Mononuclear cell (primary cell): Measurements from ENCODE around the gene CGRRF1. TPM values are rescaled to one million over a fixed set of nuclear protein-coding genes. Genes with fewer than 3 reads are reported as not detected.

Experiments
- H3K27me3 ChIP-seq: 2 replicates; pipeline ENCODE4 v1.6.0; 2011; ENCODE audit warnings: low read length, control low read depth; ENCODE audit not compliant: insufficient read depth
- H3K4me1 ChIP-seq: 2 replicates; pipeline ENCODE4 v1.5.1; 2011; ENCODE audit warnings: mild to moderate bottlenecking, low read length, control low read depth; ENCODE audit not compliant: insufficient read depth
- H3K4me3 ChIP-seq: 2 replicates; pipeline ENCODE4 v1.5.1; 2011; ENCODE audit warnings: mild to moderate bottlenecking, low read length, moderate library complexity
- H3K9me3 ChIP-seq: 2 replicates; pipeline ENCODE4 v1.5.1; 2011; ENCODE audit warnings: low read depth, mild to moderate bottlenecking, control low read depth, low read length
- total RNA-seq: library from RNA; depleted of rRNA; stranded (reverse); fragments of >200 nt; gene quantifications from one replicate; pipeline ENCODE4 v1.2.3, GENCODE V29; 2012

Gene CGRRF1
- total RNA-seq, 1 donor: 36.4 TPM

DNA sequence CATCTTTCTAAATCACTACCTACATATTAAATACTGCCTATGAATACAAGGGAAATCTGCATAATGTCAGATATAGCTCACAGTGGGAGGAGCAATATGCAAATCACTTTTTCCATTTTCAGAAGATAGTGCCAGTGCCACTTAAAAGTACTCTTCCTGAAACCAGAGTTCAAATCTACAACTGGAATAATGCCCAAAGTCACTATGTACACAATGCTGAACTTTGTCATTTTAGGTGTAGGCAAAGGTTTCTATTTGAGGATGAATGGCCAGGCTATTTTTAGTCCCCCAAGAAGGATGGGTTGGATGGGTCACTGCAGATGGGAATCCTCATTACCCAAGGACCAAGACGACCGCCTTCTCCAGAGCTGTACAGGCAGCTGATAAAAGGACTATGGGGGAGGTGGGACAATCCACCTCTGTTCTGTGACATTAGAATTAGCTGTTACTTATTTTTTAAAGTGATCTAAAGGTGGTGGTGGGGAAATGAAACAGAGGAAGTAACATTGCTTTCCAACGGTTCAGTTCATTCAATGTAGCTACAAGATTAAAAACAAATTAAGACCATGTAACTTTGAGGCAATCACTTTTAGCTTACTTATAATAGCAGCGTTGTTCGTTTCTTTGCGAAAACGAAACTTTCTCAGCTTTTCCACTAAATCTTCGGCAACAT, 26.5 kb upstream of the CGRRF1 start:
- H3K4me3 ChIP-seq: no peak overlapping the region
- peaks cover 39% of the 10 kb centered on the region for H3K4me1 ChIP-seq
- no peaks in the 10 kb centered on the region for H3K27me3 ChIP-seq
- no peaks in the 10 kb centered on the region for H3K9me3 ChIP-seq

DNA sequence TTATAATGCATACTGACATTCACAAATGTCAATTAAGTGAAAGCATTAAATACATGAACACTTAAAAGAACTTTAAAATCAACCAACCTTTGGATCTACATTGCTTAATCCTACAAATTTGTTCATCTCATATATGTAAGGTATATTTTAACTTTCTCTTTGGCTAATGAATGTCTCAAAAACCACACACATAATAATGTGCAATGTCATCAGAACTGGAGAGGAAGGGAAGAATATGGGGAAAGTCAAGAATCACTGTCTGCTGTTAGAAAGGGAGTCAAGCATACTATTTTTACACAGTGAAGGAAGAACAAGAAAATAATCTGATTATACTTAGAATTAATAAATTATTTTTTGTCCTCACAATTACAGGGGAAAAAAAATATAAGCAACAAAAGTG, 25.9 kb upstream of the CGRRF1 start:
- Histone ChIP-seq H3K4me3 (no peak overlapping the region), H3K4me1 (peaks cover 41% of the 10 kb centered on the region), H3K9me3 (no peaks in the 10 kb centered on the region), H3K27me3 (no peaks in the 10 kb centered on the region)

DNA sequence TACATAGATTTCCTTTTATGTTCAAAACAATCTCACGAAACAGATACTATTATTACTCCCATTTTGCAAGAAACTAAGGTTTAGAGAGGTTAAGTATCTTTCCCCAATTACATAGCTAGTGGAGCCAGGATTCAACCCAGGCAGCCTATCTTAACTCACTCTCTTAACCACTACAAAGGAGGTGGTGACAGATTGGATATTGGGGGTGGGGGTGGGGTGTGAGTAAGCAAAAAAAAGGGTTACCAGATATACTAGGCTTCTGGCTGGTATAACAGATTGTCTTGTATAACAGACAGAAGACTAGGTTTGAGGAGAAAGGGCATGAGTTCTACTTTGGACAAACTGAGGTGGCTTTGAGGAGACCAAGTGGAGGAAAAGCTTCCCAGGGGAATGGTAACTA, 23.0 kb upstream of the CGRRF1 start:
- Histone ChIP-seq H3K4me3 (no peak overlapping the region), H3K27me3 (no peaks in the 10 kb centered on the region), H3K4me1 (peaks cover 57% of the 10 kb centered on the region), H3K9me3 (no peaks in the 10 kb centered on the region)

DNA sequence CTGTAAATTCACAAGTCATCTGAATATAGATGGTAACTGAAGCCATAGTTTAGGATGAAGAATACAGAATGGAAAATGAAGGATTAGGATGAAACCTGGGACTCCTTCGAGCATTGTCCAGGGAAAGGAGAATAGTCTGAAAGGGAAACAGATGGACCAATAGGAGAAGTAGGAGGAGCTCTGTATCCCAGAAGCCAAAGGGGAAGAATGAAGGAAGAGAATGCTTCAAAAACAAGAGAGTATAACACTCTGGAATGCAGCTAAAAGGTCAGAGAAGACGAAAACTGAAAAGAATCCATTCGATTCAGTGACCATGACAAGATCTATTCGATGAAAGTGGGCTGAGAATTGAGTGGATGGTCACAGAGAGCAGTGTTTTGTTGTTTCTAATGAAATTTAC, 21.9 kb upstream of the CGRRF1 start:
- Histone ChIP-seq H3K4me3 (peak overlapping the region; percentile 97), H3K9me3 (no peaks in the 10 kb centered on the region), H3K27me3 (no peaks in the 10 kb centered on the region), H3K4me1 (peaks cover 57% of the 10 kb centered on the region)

- no peaks in the 10 kb centered on the region for H3K27me3 ChIP-seq
- no peaks in the 10 kb centered on the region for H3K9me3 ChIP-seq
- H3K4me3 ChIP-seq: peak overlapping the region; percentile 97
- H3K4me1 ChIP-seq: peaks cover 55% of the 10 kb centered on the region
Measured at GRCh38 chr14:54488318-54488645, 21.4 kb upstream of the CGRRF1 start.

DNA sequence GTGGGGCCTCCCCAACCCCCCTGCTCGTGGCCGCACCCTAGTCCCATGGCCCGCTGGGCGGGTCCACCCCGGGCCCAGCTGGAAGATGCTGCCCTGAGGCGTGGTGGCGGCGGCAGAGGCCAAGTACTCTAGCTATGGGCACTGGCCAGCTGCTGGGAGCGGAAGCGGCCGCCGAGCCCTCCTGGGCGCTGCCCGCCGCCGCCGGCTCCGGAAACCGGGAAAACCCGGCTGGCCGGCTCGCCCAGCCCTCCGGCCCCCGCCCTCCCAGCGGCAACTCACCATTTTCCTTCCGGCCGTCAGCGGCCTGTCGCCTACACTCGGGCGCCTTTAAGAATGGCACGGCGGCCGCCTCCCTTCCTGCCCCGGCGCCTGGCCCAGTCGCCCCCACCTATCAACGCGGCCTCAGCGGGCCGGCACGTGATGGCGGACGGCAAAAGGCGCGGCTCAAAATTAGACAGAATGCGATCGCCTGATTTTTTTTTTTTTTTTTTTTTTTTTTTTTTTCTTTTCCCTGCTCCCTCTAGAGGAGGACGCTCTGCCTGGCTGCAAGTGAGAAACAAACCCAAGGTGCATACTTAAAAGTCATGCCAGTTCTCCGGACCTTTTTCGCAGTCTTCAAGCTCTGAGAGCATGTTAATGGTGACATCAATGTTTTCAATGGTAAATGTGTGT, 20.9 kb upstream of the CGRRF1 start, which contains the start of gene GMFB:
Gene GMFB (minus strand): TSS at position 335 of the 672 bp plus-strand sequence. CDS start 53 bp downstream, at position 282.
- Histone ChIP-seq H3K4me3 (peak within 1 kb of the TSS; percentile 97), H3K9me3 (no peaks in the 10 kb centered on the region), H3K4me1 (peaks cover 54% of the 10 kb centered on the region), H3K27me3 (no peaks in the 10 kb centered on the region)

DNA sequence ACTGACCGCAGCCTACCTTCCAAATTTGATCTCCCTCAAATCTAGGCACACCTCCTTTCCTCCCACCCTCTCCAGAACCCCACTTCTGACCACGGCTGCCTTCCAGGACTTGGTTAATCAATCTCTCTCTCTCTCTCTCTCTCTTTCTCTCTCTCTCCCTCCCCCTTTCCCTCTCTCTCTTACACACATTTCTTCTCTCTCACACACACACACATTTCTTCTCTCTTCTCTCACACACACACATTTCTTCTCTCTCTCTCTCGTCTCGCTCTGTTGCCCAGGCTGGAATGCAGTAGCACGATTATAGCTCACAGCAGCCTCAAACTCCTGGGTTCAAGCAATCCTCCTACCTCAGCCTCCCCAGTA, 20.4 kb upstream of the CGRRF1 start:
- Histone ChIP-seq H3K4me1 (peaks cover 53% of the 10 kb centered on the region), H3K27me3 (no peaks in the 10 kb centered on the region), H3K4me3 (peak overlapping the region; percentile 97), H3K9me3 (no peaks in the 10 kb centered on the region)

GRCh38 chr14:54489731-54490444, 19.8 kb upstream of the CGRRF1 start:
- peaks cover 47% of the 10 kb centered on the region for H3K4me1 ChIP-seq
- no peaks in the 10 kb centered on the region for H3K27me3 ChIP-seq
- no peak overlapping the region for H3K4me3 ChIP-seq
- no peaks in the 10 kb centered on the region for H3K9me3 ChIP-seq

- Histone ChIP-seq H3K4me3 (no peak overlapping the region), H3K27me3 (no peaks in the 10 kb centered on the region), H3K9me3 (no peaks in the 10 kb centered on the region), H3K4me1 (peaks cover 44% of the 10 kb centered on the region)
Measured at GRCh38 chr14:54490445-54491175, 19.1 kb upstream of the CGRRF1 start.

DNA sequence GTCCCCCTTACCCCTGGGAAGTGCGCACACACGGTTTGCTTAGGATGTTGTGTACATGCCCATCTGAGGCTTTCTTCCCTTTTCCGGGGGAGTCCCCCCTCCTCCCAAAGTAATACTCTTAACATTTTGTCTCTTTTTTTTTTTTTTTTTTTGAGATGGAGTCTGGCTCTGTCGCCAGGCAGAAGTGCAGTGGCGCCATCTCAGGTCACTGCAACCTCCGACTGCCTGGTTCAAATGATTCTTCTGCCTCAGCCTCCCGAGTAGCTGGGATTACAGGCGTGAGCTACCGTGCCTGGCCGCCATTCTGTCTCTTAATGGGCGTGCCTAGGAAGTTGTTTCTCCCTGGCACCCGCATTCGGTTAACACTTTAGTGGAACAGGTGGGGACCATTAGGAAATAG, 16.4 kb upstream of the CGRRF1 start:
- no peaks in the 10 kb centered on the region for H3K9me3 ChIP-seq
- no peak overlapping the region for H3K4me3 ChIP-seq
- peaks cover 17% of the 10 kb centered on the region for H3K4me1 ChIP-seq
- no peaks in the 10 kb centered on the region for H3K27me3 ChIP-seq

GRCh38 chr14:54497224-54497623, 12.5 kb upstream of the CGRRF1 start:
- H3K27me3 ChIP-seq: no peaks in the 10 kb centered on the region
- H3K4me1 ChIP-seq: peaks cover 14% of the 10 kb centered on the region
- no peaks in the 10 kb centered on the region for H3K9me3 ChIP-seq
- H3K4me3 ChIP-seq: no peak overlapping the region

GRCh38 chr14:54498095-54498531, 11.6 kb upstream of the CGRRF1 start:
- Histone ChIP-seq H3K4me3 (no peak overlapping the region), H3K9me3 (no peaks in the 10 kb centered on the region), H3K4me1 (peaks cover 23% of the 10 kb centered on the region), H3K27me3 (no peaks in the 10 kb centered on the region)

DNA sequence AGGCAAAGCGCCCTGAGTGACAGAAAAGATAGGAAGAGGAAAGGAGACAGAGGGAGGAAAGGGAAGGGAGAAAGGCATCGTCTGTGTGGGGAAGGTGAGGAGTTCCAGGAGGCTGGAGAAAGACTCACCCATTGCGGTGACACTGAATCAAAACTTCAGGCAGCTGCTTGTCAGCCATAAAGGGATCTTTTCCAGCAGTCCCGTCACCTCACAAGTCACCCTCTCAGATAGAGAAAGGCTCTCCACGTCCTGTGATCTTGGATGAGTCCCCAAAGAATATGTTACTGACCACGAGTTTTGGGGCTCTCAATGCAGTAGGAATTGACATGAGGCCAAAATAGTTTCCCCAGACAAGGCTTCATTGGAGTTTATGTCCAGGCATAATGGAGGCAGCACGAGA, 11.1 kb upstream of the CGRRF1 start:
- Histone ChIP-seq H3K4me1 (peaks cover 27% of the 10 kb centered on the region), H3K27me3 (no peaks in the 10 kb centered on the region), H3K4me3 (no peak overlapping the region), H3K9me3 (no peaks in the 10 kb centered on the region)

DNA sequence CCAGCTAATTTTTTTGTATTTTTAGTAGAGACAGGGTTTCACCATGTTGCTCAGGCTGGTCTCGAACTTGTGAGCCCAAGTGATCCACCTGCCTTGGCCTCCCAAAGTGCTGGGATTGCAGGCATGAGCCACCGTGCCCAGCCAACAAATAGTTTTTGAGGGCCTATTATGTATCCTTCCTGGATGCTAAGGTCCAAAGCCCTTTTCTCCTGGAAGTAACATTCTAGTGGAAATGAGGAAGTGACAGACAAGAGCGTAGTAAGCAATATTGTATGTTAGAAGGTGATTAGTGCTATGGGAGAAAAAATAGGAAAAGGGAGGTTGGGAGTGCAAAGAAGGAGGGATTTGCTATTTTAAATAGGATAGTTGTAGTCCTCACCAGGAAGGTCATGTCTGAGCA, 9.0 kb upstream of the CGRRF1 start:
- Histone ChIP-seq H3K4me1 (peaks cover 30% of the 10 kb centered on the region), H3K9me3 (no peaks in the 10 kb centered on the region), H3K27me3 (no peaks in the 10 kb centered on the region), H3K4me3 (no peak overlapping the region)

DNA sequence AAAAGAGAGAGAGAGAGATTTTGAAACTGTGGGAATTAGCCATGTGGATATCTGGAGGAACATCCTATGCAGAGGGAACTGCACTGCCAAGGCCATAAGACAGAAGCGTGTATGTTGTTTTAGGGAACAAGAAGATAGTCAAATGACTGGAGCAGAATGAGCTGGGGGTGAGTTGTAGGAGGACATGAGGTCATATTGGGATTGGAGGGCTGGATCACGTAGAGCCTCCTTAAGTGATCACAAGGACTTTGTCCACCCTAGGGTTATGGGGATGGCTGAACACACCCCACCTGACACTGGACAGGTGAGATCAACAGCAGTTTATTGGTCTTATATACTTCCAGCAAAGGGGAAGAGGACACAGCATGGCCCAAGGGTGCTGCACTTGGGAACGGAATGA, 8.2 kb upstream of the CGRRF1 start:
- Histone ChIP-seq H3K9me3 (no peaks in the 10 kb centered on the region), H3K4me1 (peaks cover 30% of the 10 kb centered on the region), H3K4me3 (no peak overlapping the region), H3K27me3 (no peaks in the 10 kb centered on the region)
